Measurements from ENCODE around the gene L2HGDH. TPM values are rescaled to one million over a fixed set of nuclear protein-coding genes. Genes with fewer than 3 reads are reported as not detected.

The L2HGDH gene
- total RNA-seq, 1 experiment from 2014 or later = 16.9 TPM

DNA sequence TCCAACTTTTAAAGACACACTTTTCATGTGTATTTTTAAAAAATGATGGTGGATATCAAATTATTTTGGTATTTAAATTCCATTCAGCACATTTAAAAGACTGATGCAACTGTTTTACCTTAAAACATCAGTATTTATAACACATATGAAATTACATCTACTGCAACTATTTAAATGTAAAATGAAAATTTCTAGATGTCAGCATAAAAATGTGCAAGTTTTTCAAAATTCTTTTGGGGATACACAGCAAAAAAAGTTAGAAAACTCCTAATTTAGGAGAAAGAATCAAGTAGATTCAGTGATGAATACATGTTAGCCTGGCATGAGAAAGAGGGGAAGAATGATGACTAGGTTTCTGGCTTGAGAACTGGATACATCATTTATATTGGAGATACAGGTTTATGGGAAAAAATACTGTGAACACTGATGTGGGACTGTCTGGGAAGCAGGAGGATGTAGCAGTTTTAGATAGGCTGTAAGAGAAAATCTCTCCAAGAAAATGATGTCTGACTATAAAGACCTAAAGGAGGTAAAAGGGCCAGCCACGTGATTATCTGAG, 89.9 kb downstream of the L2HGDH start:
- RAD21 ChIA-PET (ENCODE audit: low non-redundant PET in 1 of 2, low total read pairs in 2 of 2, uncharacterized antibody in 2 of 2, unreplicated experiment in 2 of 2) = no interaction called here
- Histone ChIP-seq H3K36me3 (ENCODE audit: control insufficient read depth in 1 of 2, insufficient read depth in 2 of 2, low read length in 2 of 2) (no peaks in the 10 kb centered on the region), H3K9me3 (ENCODE audit: control insufficient read depth in 1 of 2, insufficient read depth in 1 of 2, low read depth in 1 of 2, low read length in 2 of 2) (no peaks in the 10 kb centered on the region), H3K4me1 (ENCODE audit: control insufficient read depth in 1 of 2, insufficient read depth in 2 of 2, low read length in 2 of 2) (peaks cover 7 to 17% of the 10 kb centered on the region in 2 experiments), H3K79me2 (ENCODE audit: insufficient read depth, low read length) (peaks cover 9% of the 10 kb centered on the region; the same call in 1 of the 2 replicates), H3K27ac (ENCODE audit: low read depth, low read length) (no peak overlapping the region), H3K9me2 (ENCODE audit: insufficient read depth) (no peaks in the 10 kb centered on the region), H3K4me2 (ENCODE audit: low read length) (no peak overlapping the region), H3K9ac (ENCODE audit: low read length) (no peak overlapping the region), H2AFZ (ENCODE audit: low read depth, low read length, poor library complexity, severe bottlenecking) (no peak overlapping the region), H3K4me3 (replicated peaks in 1 of 2; ENCODE audit: low read depth in 1 of 2, low read length in 2 of 2) (no peak overlapping the region), H3K27me3 (ENCODE audit: insufficient read depth, low read length) (no peaks in the 10 kb centered on the region), H4K20me1 (ENCODE audit: insufficient read depth) (no peaks in the 10 kb centered on the region)
- TF ChIP-seq, protein P1, sequence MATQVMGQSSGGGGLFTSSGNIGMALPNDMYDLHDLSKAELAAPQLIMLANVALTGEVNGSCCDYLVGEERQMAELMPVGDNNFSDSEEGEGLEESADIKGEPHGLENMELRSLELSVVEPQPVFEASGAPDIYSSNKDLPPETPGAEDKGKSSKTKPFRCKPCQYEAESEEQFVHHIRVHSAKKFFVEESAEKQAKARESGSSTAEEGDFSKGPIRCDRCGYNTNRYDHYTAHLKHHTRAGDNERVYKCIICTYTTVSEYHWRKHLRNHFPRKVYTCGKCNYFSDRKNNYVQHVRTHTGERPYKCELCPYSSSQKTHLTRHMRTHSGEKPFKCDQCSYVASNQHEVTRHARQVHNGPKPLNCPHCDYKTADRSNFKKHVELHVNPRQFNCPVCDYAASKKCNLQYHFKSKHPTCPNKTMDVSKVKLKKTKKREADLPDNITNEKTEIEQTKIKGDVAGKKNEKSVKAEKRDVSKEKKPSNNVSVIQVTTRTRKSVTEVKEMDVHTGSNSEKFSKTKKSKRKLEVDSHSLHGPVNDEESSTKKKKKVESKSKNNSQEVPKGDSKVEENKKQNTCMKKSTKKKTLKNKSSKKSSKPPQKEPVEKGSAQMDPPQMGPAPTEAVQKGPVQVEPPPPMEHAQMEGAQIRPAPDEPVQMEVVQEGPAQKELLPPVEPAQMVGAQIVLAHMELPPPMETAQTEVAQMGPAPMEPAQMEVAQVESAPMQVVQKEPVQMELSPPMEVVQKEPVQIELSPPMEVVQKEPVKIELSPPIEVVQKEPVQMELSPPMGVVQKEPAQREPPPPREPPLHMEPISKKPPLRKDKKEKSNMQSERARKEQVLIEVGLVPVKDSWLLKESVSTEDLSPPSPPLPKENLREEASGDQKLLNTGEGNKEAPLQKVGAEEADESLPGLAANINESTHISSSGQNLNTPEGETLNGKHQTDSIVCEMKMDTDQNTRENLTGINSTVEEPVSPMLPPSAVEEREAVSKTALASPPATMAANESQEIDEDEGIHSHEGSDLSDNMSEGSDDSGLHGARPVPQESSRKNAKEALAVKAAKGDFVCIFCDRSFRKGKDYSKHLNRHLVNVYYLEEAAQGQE (IDR thresholded peaks at IDR 0.05; ENCODE audit: low read depth) = no peak
- TF ChIP-seq ATF3 (IDR thresholded peaks at IDR 0.05) (no peak), JUND (IDR thresholded peaks at IDR 0.05) (no peak), POLR2A (IDR thresholded peaks at IDR 0.05; ENCODE audit: borderline replicate concordance, extremely low read depth, insufficient read depth, insufficient read length) (no peak), CEBPB (IDR thresholded peaks at IDR 0.05; ENCODE audit: low read depth) (no peak), ZFX (IDR thresholded peaks at IDR 0.05) (no peak), EZH2phosphoT487 (IDR thresholded peaks at IDR 0.05; ENCODE audit: borderline replicate concordance) (no peak), EZH2 (IDR thresholded peaks at IDR 0.05) (no peak), POLR2AphosphoS5 (IDR thresholded peaks at IDR 0.05; ENCODE audit: low read depth, low read length) (no peak), RAD21 (IDR thresholded peaks at IDR 0.05; ENCODE audit: low read depth) (no peak), EGR1 (IDR thresholded peaks at IDR 0.05; ENCODE audit: low read depth) (no peak), SRF (IDR thresholded peaks at IDR 0.05; ENCODE audit: low read depth) (no peak), CBX3 (IDR thresholded peaks at IDR 0.05; ENCODE audit: low read depth) (no peak), ZNF274 (IDR thresholded peaks at IDR 0.05; ENCODE audit: low read depth, low read length) (no peak)
- TF ChIP-seq, protein P2, sequence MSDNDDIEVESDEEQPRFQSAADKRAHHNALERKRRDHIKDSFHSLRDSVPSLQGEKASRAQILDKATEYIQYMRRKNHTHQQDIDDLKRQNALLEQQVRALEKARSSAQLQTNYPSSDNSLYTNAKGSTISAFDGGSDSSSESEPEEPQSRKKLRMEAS (IDR thresholded peaks at IDR 0.05) = no peak
- CTCF ChIA-PET = no interaction called here
- POLR2A ChIA-PET = no interaction called here
- ATAC-seq = no peak
- intact Hi-C loops (cut with micrococcal nuclease) = no loop called here
- no TSS peak for BruUV-seq (replicated peaks)
- DNase-seq (ENCODE audit: low read depth, low spot score) = no peak

All from HCT116 (cell line).